Measurements from ENCODE around the gene DNAJC27. TPM values are rescaled to one million over a fixed set of nuclear protein-coding genes. Genes with fewer than 3 reads are reported as not detected.

Gene DNAJC27
- total and polyA plus RNA-seq, 4 donors, result 1.7 to 13.9 (median 4.6) TPM

DNA sequence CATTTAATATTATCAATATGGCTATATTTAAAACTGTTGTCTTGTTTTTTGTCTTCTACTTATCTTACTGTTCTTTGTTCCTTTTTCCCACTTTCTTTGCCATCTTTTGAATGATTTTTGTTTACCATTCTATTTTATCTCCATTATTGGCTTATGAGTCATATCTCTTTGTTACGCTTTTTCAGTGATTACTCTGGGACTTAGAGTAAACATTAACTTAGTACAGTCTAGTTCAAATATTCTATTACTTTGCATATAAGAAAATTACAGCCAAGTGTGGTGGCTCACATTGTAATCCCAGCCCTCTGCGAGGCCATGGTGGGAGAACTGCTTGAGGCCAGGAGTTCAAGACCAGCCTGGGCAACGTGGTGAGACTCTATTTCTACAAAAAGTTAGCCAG, 77.8 kb downstream of the DNAJC27 start:
- WGBS, 2 donors, result 64 to 72% methylated on average over 3 of the region's 3 CpGs
- TF ChIP-seq, protein P1, sequence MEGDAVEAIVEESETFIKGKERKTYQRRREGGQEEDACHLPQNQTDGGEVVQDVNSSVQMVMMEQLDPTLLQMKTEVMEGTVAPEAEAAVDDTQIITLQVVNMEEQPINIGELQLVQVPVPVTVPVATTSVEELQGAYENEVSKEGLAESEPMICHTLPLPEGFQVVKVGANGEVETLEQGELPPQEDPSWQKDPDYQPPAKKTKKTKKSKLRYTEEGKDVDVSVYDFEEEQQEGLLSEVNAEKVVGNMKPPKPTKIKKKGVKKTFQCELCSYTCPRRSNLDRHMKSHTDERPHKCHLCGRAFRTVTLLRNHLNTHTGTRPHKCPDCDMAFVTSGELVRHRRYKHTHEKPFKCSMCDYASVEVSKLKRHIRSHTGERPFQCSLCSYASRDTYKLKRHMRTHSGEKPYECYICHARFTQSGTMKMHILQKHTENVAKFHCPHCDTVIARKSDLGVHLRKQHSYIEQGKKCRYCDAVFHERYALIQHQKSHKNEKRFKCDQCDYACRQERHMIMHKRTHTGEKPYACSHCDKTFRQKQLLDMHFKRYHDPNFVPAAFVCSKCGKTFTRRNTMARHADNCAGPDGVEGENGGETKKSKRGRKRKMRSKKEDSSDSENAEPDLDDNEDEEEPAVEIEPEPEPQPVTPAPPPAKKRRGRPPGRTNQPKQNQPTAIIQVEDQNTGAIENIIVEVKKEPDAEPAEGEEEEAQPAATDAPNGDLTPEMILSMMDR (IDR thresholded peaks at IDR 0.05; ENCODE audit: control extremely low read depth, extremely low read depth), result no peak
- no peak overlapping the region for H3K4me3 ChIP-seq

More for the DNA sequence above, 77.8 kb downstream of the DNAJC27 start:
- peaks cover 0 to 6% (median 0%) of the 10 kb centered on the region in 5 donors for H3K4me1 ChIP-seq (ENCODE audit: control insufficient read depth in 5 of 5, insufficient read depth in 5 of 5, low read length in 5 of 5)
- peaks cover 0 to 14% (median 3%) of the 10 kb centered on the region in 4 donors for H3K9me3 ChIP-seq (ENCODE audit: control insufficient read depth in 4 of 4, insufficient read depth in 3 of 4, low read length in 3 of 4)
- H3K27me3 ChIP-seq (ENCODE audit: control insufficient read depth in 3 of 3, insufficient read depth in 3 of 3, low read length in 2 of 3), result no peaks in the 10 kb centered on the region
- DNase-seq, result no peak
- peaks cover 0 to 13% (median 2%) of the 10 kb centered on the region in 4 donors for H3K36me3 ChIP-seq (ENCODE audit: control insufficient read depth in 4 of 4, insufficient read depth in 4 of 4, low read length in 4 of 4)
- no peak overlapping the region for H3K27ac ChIP-seq (ENCODE audit: low read depth in 1 of 2, low read length in 1 of 2)
- no peak for ATAC-seq (ENCODE audit: insufficient read depth, low FRiP score)
- no peak overlapping the region for H3K9ac ChIP-seq (ENCODE audit: insufficient read depth in 1 of 2, low read length in 2 of 2)

Small RNA genes within 50 kb of the gene (small RNA-seq; reads per million reads assigned to genes)
- not detected for gene AC013267.1 (ENCODE audit: low replicate concordance)
- gene RF00016 (ENCODE audit: low replicate concordance), result not detected
- not detected for gene RF00019 (ENCODE audit: low replicate concordance)

Other genes with a start within 250 kb of the DNAJC27 start
- 10 to 100 TPM; 32.1 to 32.5 TPM for gene PTRHD1, start 178.6 kb downstream of the DNAJC27 start, total RNA-seq
- 10 to 100 TPM; 22.3 to 39.2 TPM for gene PTRHD1, start 178.6 kb downstream of the DNAJC27 start, polyA plus RNA-seq
- 1 to 10 TPM; 7.9 to 9.6 TPM for gene CENPO, start 178.5 kb downstream of the DNAJC27 start, total RNA-seq
- gene CENPO, start 178.5 kb downstream of the DNAJC27 start, polyA plus RNA-seq, result 1 to 10 TPM; 3.5 to 3.8 TPM
- gene ADCY3, start 51.7 kb downstream of the DNAJC27 start, total RNA-seq, result 10 to 100 TPM; 44.5 to 47.1 TPM
- gene ADCY3, start 51.7 kb downstream of the DNAJC27 start, polyA plus RNA-seq, result 10 to 100 TPM; 27.9 to 74.8 TPM
- gene EFR3B, start 70.1 kb upstream of the DNAJC27 start, total RNA-seq, result 1 to 10 TPM; 5.6 to 6.1 TPM
- 1 to 10 TPM in 1 of 2 donors, under 1 TPM in 1; 0.68 to 1.7 TPM for gene EFR3B, start 70.1 kb upstream of the DNAJC27 start, polyA plus RNA-seq
- 1 to 10 TPM; 3.2 to 3.7 TPM for gene POMC, start 196.6 kb upstream of the DNAJC27 start, total RNA-seq
- 1 to 10 TPM; 3.9 to 4.2 TPM for gene POMC, start 196.6 kb upstream of the DNAJC27 start, polyA plus RNA-seq

Data from lung (tissue), 13 donors.